Activated T-cell treated with anti-CD3 and anti-CD28 coated beads, Interleukin-2, amount 50 U/mL, for 4 hours (primary cell): Measurements from ENCODE around the gene CIZ1. TPM values are rescaled to one million over a fixed set of nuclear protein-coding genes. Genes with fewer than 3 reads are reported as not detected.

Experiments used
- ATAC-seq, 2 donors: fragments of 200-7000 bp; cut with Tn5 transposase; one replicate each; pipeline ENCODE4 v1.10.0; 2021
- DNase-seq: peaks from one replicate; pipeline ENCODE4 v3.0.0-alpha.2; 2020
- H3K27me3 Mint-ChIP-seq: one replicate; pipeline ENCODE4 v1.8.0; 2021; ENCODE audit warnings: low read depth, mixed read lengths
- H3K36me3 Mint-ChIP-seq: one replicate; pipeline ENCODE4 v1.8.0; 2022; ENCODE audit warnings: mixed read lengths; ENCODE audit not compliant: insufficient read depth
- H3K4me1 Mint-ChIP-seq: one replicate; pipeline ENCODE4 v1.8.0; 2021; ENCODE audit warnings: low read depth, mixed read lengths
- H3K4me3 Mint-ChIP-seq: one replicate; pipeline ENCODE4 v1.8.0; 2021; ENCODE audit warnings: mild to moderate bottlenecking, moderate library complexity, mixed read lengths
- H3K9me3 Mint-ChIP-seq: one replicate; pipeline ENCODE4 v1.8.0; 2021; ENCODE audit warnings: mixed read lengths
- total RNA-seq, 3 donors: library from RNA; stranded (reverse); gene quantifications; one replicate each; pipeline ENCODE4 v1.2.1, GENCODE V29; 2021

Gene CIZ1
- total RNA-seq, 3 donors from 2014 or later = 117 to 128 (median 124) TPM

GRCh38 chr9:128152133-128153059, 39.0 kb downstream of the CIZ1 start:
- Mint-ChIP-seq H3K27me3 (no peaks in the 10 kb centered on the region), H3K4me1 (peaks cover 3% of the 10 kb centered on the region), H3K9me3 (no peaks in the 10 kb centered on the region), H3K36me3 (no peaks in the 10 kb centered on the region), H3K4me3 (no peak overlapping the region)
- no peak for ATAC-seq
- DNase-seq = no peak

- DNase-seq (no peak), ATAC-seq (no peak)
- peaks cover 3% of the 10 kb centered on the region for H3K4me1 Mint-ChIP-seq
- H3K4me3 Mint-ChIP-seq = no peak overlapping the region
- no peaks in the 10 kb centered on the region for H3K9me3 Mint-ChIP-seq
- no peaks in the 10 kb centered on the region for H3K36me3 Mint-ChIP-seq
- no peaks in the 10 kb centered on the region for H3K27me3 Mint-ChIP-seq
Measured at GRCh38 chr9:128151309-128152132, 39.9 kb downstream of the CIZ1 start.

GRCh38 chr9:128150594-128151308, 40.6 kb downstream of the CIZ1 start:
- H3K27me3 Mint-ChIP-seq = no peaks in the 10 kb centered on the region
- peaks cover 3% of the 10 kb centered on the region for H3K4me1 Mint-ChIP-seq
- no peak overlapping the region for H3K4me3 Mint-ChIP-seq
- ATAC-seq (peak; percentile 56 to 60), DNase-seq (no peak)
- no peaks in the 10 kb centered on the region for H3K36me3 Mint-ChIP-seq
- no peaks in the 10 kb centered on the region for H3K9me3 Mint-ChIP-seq

GRCh38 chr9:128149951-128150593, 41.3 kb downstream of the CIZ1 start:
- ATAC-seq (no peak), DNase-seq (no peak)
- peaks cover 3% of the 10 kb centered on the region for H3K4me1 Mint-ChIP-seq
- no peaks in the 10 kb centered on the region for H3K9me3 Mint-ChIP-seq
- H3K36me3 Mint-ChIP-seq = no peaks in the 10 kb centered on the region
- H3K4me3 Mint-ChIP-seq = no peak overlapping the region
- H3K27me3 Mint-ChIP-seq = no peaks in the 10 kb centered on the region

GRCh38 chr9:128149001-128149701, 42.2 kb downstream of the CIZ1 start, which contains the start of gene LCN2:
Gene LCN2 (plus strand): TSS chr9:128149453. CDS start chr9:128149526, 73 bp downstream.
- Mint-ChIP-seq H3K4me3 (no peak within 1 kb of the TSS), H3K36me3 (no peaks in the 10 kb centered on the region), H3K9me3 (no peaks in the 10 kb centered on the region), H3K4me1 (peaks cover 3% of the 10 kb centered on the region), H3K27me3 (no peaks in the 10 kb centered on the region)
- DNase-seq = no peak
- ATAC-seq = no peak

- H3K36me3 Mint-ChIP-seq = no peaks in the 10 kb centered on the region
- ATAC-seq (no peak), DNase-seq (no peak)
- no peaks in the 10 kb centered on the region for H3K27me3 Mint-ChIP-seq
- peaks cover 3% of the 10 kb centered on the region for H3K4me1 Mint-ChIP-seq
- no peaks in the 10 kb centered on the region for H3K9me3 Mint-ChIP-seq
- H3K4me3 Mint-ChIP-seq = no peak overlapping the region
Measured at GRCh38 chr9:128148509-128149000, 42.8 kb downstream of the CIZ1 start.

- no peak for DNase-seq
- no peaks in the 10 kb centered on the region for H3K36me3 Mint-ChIP-seq
- ATAC-seq = no peak
- H3K9me3 Mint-ChIP-seq = no peaks in the 10 kb centered on the region
- peaks cover 17% of the 10 kb centered on the region for H3K4me1 Mint-ChIP-seq
- H3K4me3 Mint-ChIP-seq = no peak overlapping the region
- no peaks in the 10 kb centered on the region for H3K27me3 Mint-ChIP-seq
Measured at GRCh38 chr9:128146591-128147120, 44.7 kb downstream of the CIZ1 start.

- Mint-ChIP-seq H3K9me3 (no peaks in the 10 kb centered on the region), H3K27me3 (no peaks in the 10 kb centered on the region), H3K4me3 (no peak overlapping the region), H3K4me1 (peaks cover 17% of the 10 kb centered on the region), H3K36me3 (no peaks in the 10 kb centered on the region)
- no peak for ATAC-seq
- DNase-seq = no peak
Measured at GRCh38 chr9:128145951-128146351, 45.4 kb downstream of the CIZ1 start.

- Mint-ChIP-seq H3K4me3 (no peak overlapping the region), H3K27me3 (no peaks in the 10 kb centered on the region), H3K9me3 (no peaks in the 10 kb centered on the region), H3K36me3 (no peaks in the 10 kb centered on the region), H3K4me1 (peaks cover 14% of the 10 kb centered on the region)
- DNase-seq (no peak), ATAC-seq (no peak)
Measured at GRCh38 chr9:128145536-128145935, 45.8 kb downstream of the CIZ1 start.

GRCh38 chr9:128144239-128145181, 46.9 kb downstream of the CIZ1 start:
- no peak for ATAC-seq
- Mint-ChIP-seq H3K4me3 (no peak overlapping the region), H3K27me3 (no peaks in the 10 kb centered on the region), H3K36me3 (no peaks in the 10 kb centered on the region), H3K9me3 (no peaks in the 10 kb centered on the region), H3K4me1 (peaks cover 13% of the 10 kb centered on the region)
- DNase-seq = no peak

- Mint-ChIP-seq H3K4me1 (peaks cover 13% of the 10 kb centered on the region), H3K36me3 (no peaks in the 10 kb centered on the region), H3K9me3 (no peaks in the 10 kb centered on the region), H3K4me3 (no peak overlapping the region), H3K27me3 (no peaks in the 10 kb centered on the region)
- DNase-seq = no peak
- ATAC-seq = no peak
Measured at GRCh38 chr9:128143525-128144238, 47.7 kb downstream of the CIZ1 start.

GRCh38 chr9:128142596-128142995, 48.8 kb downstream of the CIZ1 start:
- no peaks in the 10 kb centered on the region for H3K27me3 Mint-ChIP-seq
- H3K4me1 Mint-ChIP-seq = peaks cover 13% of the 10 kb centered on the region
- H3K36me3 Mint-ChIP-seq = no peaks in the 10 kb centered on the region
- H3K4me3 Mint-ChIP-seq = no peak overlapping the region
- H3K9me3 Mint-ChIP-seq = no peaks in the 10 kb centered on the region
- DNase-seq (no peak), ATAC-seq (no peak)
